HG03354 (cell line): ENCODE results near the gene SCTR.
"Not testable (repeated sequence)": the region's sequence is repeated elsewhere in the genome, so short reads cannot be mapped to it uniquely, and the experiment has no call there.

Source experiments
- ATAC-seq: cut with Tn5 transposase; IDR thresholded peaks from one replicate; pipeline ENCODE4 v1.9.1; 2021; ENCODE audit warnings: mild to moderate bottlenecking; ENCODE audit not compliant: unreplicated experiment, poor library complexity, severe bottlenecking

Gene SCTR

GRCh38 chr2:119423108-119423444 is 101.2 kb downstream of the SCTR start:
- ATAC-seq = no peak

- ATAC-seq = no peak
Observed at GRCh38 chr2:119422360-119423107, 101.7 kb downstream of the SCTR start.

GRCh38 chr2:119421741-119422140 is 102.5 kb downstream of the SCTR start:
- ATAC-seq = no peak

GRCh38 chr2:119421304-119421703 is 103.0 kb downstream of the SCTR start:
- ATAC-seq = no peak

GRCh38 chr2:119419803-119420508 is 104.3 kb downstream of the SCTR start:
- no peak for ATAC-seq

GRCh38 chr2:119419065-119419464 is 105.2 kb downstream of the SCTR start:
- ATAC-seq = no peak

- ATAC-seq = no peak
Observed at GRCh38 chr2:119417908-119418307, 106.4 kb downstream of the SCTR start.

- ATAC-seq = no peak
Observed at GRCh38 chr2:119416299-119416923, 107.9 kb downstream of the SCTR start.

- ATAC-seq = no peak
Observed at GRCh38 chr2:119415630-119416029, 108.7 kb downstream of the SCTR start.

GRCh38 chr2:119414894-119415293 is 109.4 kb downstream of the SCTR start:
- no peak for ATAC-seq

- ATAC-seq = no peak
Observed at GRCh38 chr2:119409506-119409905, 114.8 kb downstream of the SCTR start.

GRCh38 chr2:119408221-119408619 is 116.1 kb downstream of the SCTR start:
- ATAC-seq = peak; percentile 31

GRCh38 chr2:119407430-119408220 is 116.7 kb downstream of the SCTR start:
- peak; percentile 74 for ATAC-seq

GRCh38 chr2:119405151-119405550 is 119.1 kb downstream of the SCTR start:
- ATAC-seq = no peak

GRCh38 chr2:119403618-119404017 is 120.7 kb downstream of the SCTR start:
- not testable (repeated sequence) for ATAC-seq

GRCh38 chr2:119402645-119403560 is 121.4 kb downstream of the SCTR start:
- no peak for ATAC-seq

GRCh38 chr2:119402106-119402505 is 122.2 kb downstream of the SCTR start:
- no peak for ATAC-seq

- ATAC-seq = no peak
Observed at GRCh38 chr2:119397196-119397595, 127.1 kb downstream of the SCTR start.
